Testis (tissue), 2 donors: ENCODE results near the gene TRAPPC12.

Experiments used
- CTCF ChIP-seq, 3 experiments: fragments of 450-650 bp in 2 of 3; fragments of 200-600 bp in 1 of 3; sonication (generic) in 1 of 3; IDR thresholded peaks; one replicate each; pipeline ENCODE4 v1.5.1; 2016 to 2019; ENCODE audit warnings: antibody characterized with exemption in 3 of 3, mild to moderate bottlenecking in 2 of 3, moderate library complexity in 1 of 3
- POLR2A ChIP-seq: fragments of 450-650 bp; IDR thresholded peaks from one replicate; pipeline ENCODE4 v1.6.1; 2017; ENCODE audit warnings: antibody characterized with exemption, mild to moderate bottlenecking, moderate library complexity

GRCh38 chr2:3338340-3338739 lies 41.2 kb upstream of the TRAPPC12 start:
- no peak for TF ChIP-seq CTCF (IDR thresholded peaks at IDR 0.05)
- no peak for TF ChIP-seq POLR2A
